SK-N-MC (cell line): ENCODE data around the gene C4orf54.

ENCODE experiments used
- EZH2 ChIP-seq: fragments of 200-600 bp; sonication (generic); IDR thresholded peaks from one replicate; pipeline ENCODE4 v1.6.1; 2017; ENCODE audit warnings: antibody characterized with exemption
- POLR2AphosphoS5 ChIP-seq: IDR thresholded peaks from 2 replicates; pipeline ENCODE4 v1.6.1; 2012; ENCODE audit warnings: mild to moderate bottlenecking, low read depth, low read length, borderline replicate concordance

- TF ChIP-seq POLR2AphosphoS5 (no peak), EZH2 (no peak)
Observed at GRCh38 chr4:99658666-99659065, 1.0 kb upstream of the C4orf54 start.
